Measurements from ENCODE around the gene SLTM.

DNA sequence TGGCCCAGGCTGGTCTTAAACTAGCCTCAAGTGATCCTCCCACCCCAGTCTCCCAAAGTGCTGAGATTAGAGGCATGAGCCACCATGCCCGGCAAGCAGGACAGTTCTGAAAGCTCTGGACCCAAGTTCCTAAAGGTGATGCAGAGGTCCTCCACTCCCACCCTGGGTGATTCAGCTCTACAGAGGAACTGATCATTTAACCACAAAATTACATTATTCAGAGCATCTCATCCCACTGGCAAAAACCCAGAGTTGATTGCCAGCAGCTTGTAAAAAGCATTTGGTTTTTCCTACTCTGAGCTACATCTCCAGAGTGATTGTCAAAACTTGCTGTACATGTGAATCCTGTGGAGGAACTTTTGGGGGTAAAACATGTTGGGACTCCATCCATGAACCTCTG lies 60.2 kb downstream of the SLTM start:
- TF ChIP-seq, protein P1, sequence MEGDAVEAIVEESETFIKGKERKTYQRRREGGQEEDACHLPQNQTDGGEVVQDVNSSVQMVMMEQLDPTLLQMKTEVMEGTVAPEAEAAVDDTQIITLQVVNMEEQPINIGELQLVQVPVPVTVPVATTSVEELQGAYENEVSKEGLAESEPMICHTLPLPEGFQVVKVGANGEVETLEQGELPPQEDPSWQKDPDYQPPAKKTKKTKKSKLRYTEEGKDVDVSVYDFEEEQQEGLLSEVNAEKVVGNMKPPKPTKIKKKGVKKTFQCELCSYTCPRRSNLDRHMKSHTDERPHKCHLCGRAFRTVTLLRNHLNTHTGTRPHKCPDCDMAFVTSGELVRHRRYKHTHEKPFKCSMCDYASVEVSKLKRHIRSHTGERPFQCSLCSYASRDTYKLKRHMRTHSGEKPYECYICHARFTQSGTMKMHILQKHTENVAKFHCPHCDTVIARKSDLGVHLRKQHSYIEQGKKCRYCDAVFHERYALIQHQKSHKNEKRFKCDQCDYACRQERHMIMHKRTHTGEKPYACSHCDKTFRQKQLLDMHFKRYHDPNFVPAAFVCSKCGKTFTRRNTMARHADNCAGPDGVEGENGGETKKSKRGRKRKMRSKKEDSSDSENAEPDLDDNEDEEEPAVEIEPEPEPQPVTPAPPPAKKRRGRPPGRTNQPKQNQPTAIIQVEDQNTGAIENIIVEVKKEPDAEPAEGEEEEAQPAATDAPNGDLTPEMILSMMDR (IDR thresholded peaks at IDR 0.05; ENCODE audit: low read depth, low read length): no peak
- no peak for TF ChIP-seq EZH2phosphoT487 (IDR thresholded peaks at IDR 0.05; ENCODE audit: low read depth)
